ENCODE results near the gene PHLPP1. TPM values are rescaled to one million over a fixed set of nuclear protein-coding genes. Genes with fewer than 3 reads are reported as not detected.

Gene PHLPP1
- total RNA-seq, 6 experiments from 2014 or later = 8.6 to 19.3 (median 17.0) TPM

- ATAC-seq = no peak
- DNase-seq = no peak
- Histone ChIP-seq H3K4me1 (no peaks in the 10 kb centered on the region), H3K36me3 (no peaks in the 10 kb centered on the region), H3K9me3 (no peaks in the 10 kb centered on the region), H3K27ac (no peak overlapping the region), H3K27me3 (no peaks in the 10 kb centered on the region), H3K4me3 (no peak overlapping the region)
- intact Hi-C loops (cut with DNase I) = no loop called here
- WGBS (ENCODE audit: insufficient coverage, low coverage, low lambda C conversion rate, missing lambda C conversion rate) = 69% methylated on average over 7 of the region's 9 CpGs
- TF ChIP-seq CTCF (IDR thresholded peaks at IDR 0.05) (no peak), POLR2A (IDR thresholded peaks at IDR 0.05) (no peak)
These were observed 36.4 kb upstream of the PHLPP1 start for GRCh38 chr18:62678847-62679485.

- Histone ChIP-seq H3K4me3 (no peak overlapping the region), H3K27ac (no peak overlapping the region), H3K36me3 (no peaks in the 10 kb centered on the region), H3K9me3 (no peaks in the 10 kb centered on the region), H3K4me1 (no peaks in the 10 kb centered on the region), H3K27me3 (no peaks in the 10 kb centered on the region)
- intact Hi-C loops (cut with DNase I) = no loop called here
- WGBS (ENCODE audit: insufficient coverage, low coverage, low lambda C conversion rate, missing lambda C conversion rate) = 62% methylated on average over 4 of the region's 4 CpGs
- ATAC-seq = no peak
- no peak for DNase-seq
- TF ChIP-seq CTCF (IDR thresholded peaks at IDR 0.05) (no peak), POLR2A (IDR thresholded peaks at IDR 0.05) (no peak)
These were observed 33.0 kb upstream of the PHLPP1 start for GRCh38 chr18:62682371-62682770.

GRCh38 chr18:62683935-62684334 is 31.4 kb upstream of the PHLPP1 start:
- no peaks in the 10 kb centered on the region for H3K27me3 ChIP-seq
- TF ChIP-seq POLR2A (IDR thresholded peaks at IDR 0.05) (no peak), CTCF (IDR thresholded peaks at IDR 0.05) (no peak)
- 74% methylated on average over 4 of the region's 4 CpGs for WGBS (ENCODE audit: insufficient coverage, low coverage, low lambda C conversion rate, missing lambda C conversion rate)
- H3K9me3 ChIP-seq = no peaks in the 10 kb centered on the region
- H3K27ac ChIP-seq = no peak overlapping the region
- DNase-seq (no peak), ATAC-seq (no peak)
- H3K4me1 ChIP-seq = no peaks in the 10 kb centered on the region
- H3K36me3 ChIP-seq = no peaks in the 10 kb centered on the region
- intact Hi-C loops (cut with DNase I) = no loop called here
- H3K4me3 ChIP-seq = no peak overlapping the region

- H3K36me3 ChIP-seq = no peaks in the 10 kb centered on the region
- ATAC-seq = no peak
- H3K4me1 ChIP-seq = peaks cover 0 to 4% (median under 1%) of the 10 kb centered on the region in 4 donors
- H3K9me3 ChIP-seq = peaks cover 0 to 3% (median 1%) of the 10 kb centered on the region in 4 donors
- no peaks in the 10 kb centered on the region for H3K27me3 ChIP-seq
- 85% methylated on average over 5 of the region's 7 CpGs for WGBS (ENCODE audit: insufficient coverage, low coverage, low lambda C conversion rate, missing lambda C conversion rate)
- TF ChIP-seq POLR2A (IDR thresholded peaks at IDR 0.05) (no peak), CTCF (IDR thresholded peaks at IDR 0.05) (no peak)
- no peak for DNase-seq
- intact Hi-C loops (cut with DNase I) = no loop called here
- no peak overlapping the region for H3K4me3 ChIP-seq
- H3K27ac ChIP-seq = no peak overlapping the region
These were observed 26.5 kb upstream of the PHLPP1 start for GRCh38 chr18:62688743-62689317.
